Measurements from ENCODE around the gene C10orf90.

C10orf90 gene

GRCh38 chr10:126509182-126509581 lies 161.3 kb downstream of the C10orf90 start:
- TF ChIP-seq CTCF (IDR thresholded peaks at IDR 0.05; ENCODE audit: unreplicated experiment in 3 of 3) = no peak
- H3K9me3 Mint-ChIP-seq = peaks cover 3% of the 10 kb centered on the region
- peaks cover 8% of the 10 kb centered on the region for H3K4me1 Mint-ChIP-seq
- H3K27ac Mint-ChIP-seq = no peak overlapping the region
- H3K27me3 Mint-ChIP-seq (ENCODE audit: low read depth) = peaks cover 9% of the 10 kb centered on the region
- no peaks in the 10 kb centered on the region for H3K36me3 Mint-ChIP-seq (ENCODE audit: low read depth)
- H3K4me3 Mint-ChIP-seq = no peak overlapping the region

GRCh38 chr10:126508535-126509040 lies 161.9 kb downstream of the C10orf90 start:
- TF ChIP-seq CTCF (IDR thresholded peaks at IDR 0.05; ENCODE audit: unreplicated experiment in 3 of 3) = no peak
- peaks cover 13% of the 10 kb centered on the region for H3K27me3 Mint-ChIP-seq (ENCODE audit: low read depth)
- peaks cover 3% of the 10 kb centered on the region for H3K9me3 Mint-ChIP-seq
- H3K36me3 Mint-ChIP-seq (ENCODE audit: low read depth) = no peaks in the 10 kb centered on the region
- H3K4me1 Mint-ChIP-seq = peaks cover 4% of the 10 kb centered on the region
- no peak overlapping the region for H3K27ac Mint-ChIP-seq
- H3K4me3 Mint-ChIP-seq = no peak overlapping the region

GRCh38 chr10:126504761-126505112 lies 165.8 kb downstream of the C10orf90 start:
- H3K27ac Mint-ChIP-seq = no peak overlapping the region
- TF ChIP-seq CTCF (IDR thresholded peaks at IDR 0.05; ENCODE audit: unreplicated experiment in 3 of 3) = no peak
- no peak overlapping the region for H3K4me3 Mint-ChIP-seq
- H3K36me3 Mint-ChIP-seq (ENCODE audit: low read depth) = no peaks in the 10 kb centered on the region
- H3K9me3 Mint-ChIP-seq = peaks cover 3% of the 10 kb centered on the region
- H3K27me3 Mint-ChIP-seq (ENCODE audit: low read depth) = peaks cover 13% of the 10 kb centered on the region
- H3K4me1 Mint-ChIP-seq = no peaks in the 10 kb centered on the region

- H3K36me3 Mint-ChIP-seq (ENCODE audit: low read depth) = no peaks in the 10 kb centered on the region
- H3K4me1 Mint-ChIP-seq = no peaks in the 10 kb centered on the region
- no peak overlapping the region for H3K27ac Mint-ChIP-seq
- H3K9me3 Mint-ChIP-seq = peaks cover 3% of the 10 kb centered on the region
- peak; percentile 72 to 79 (median 72) for TF ChIP-seq CTCF (IDR thresholded peaks at IDR 0.05; ENCODE audit: unreplicated experiment in 3 of 3)
- no peak overlapping the region for H3K4me3 Mint-ChIP-seq
- H3K27me3 Mint-ChIP-seq (ENCODE audit: low read depth) = peaks cover 13% of the 10 kb centered on the region
Measured at GRCh38 chr10:126504063-126504760, 166.3 kb downstream of the C10orf90 start.

GRCh38 chr10:126503392-126504062 lies 167.0 kb downstream of the C10orf90 start:
- H3K4me3 Mint-ChIP-seq = no peak overlapping the region
- no peaks in the 10 kb centered on the region for H3K36me3 Mint-ChIP-seq (ENCODE audit: low read depth)
- peaks cover 15% of the 10 kb centered on the region for H3K27me3 Mint-ChIP-seq (ENCODE audit: low read depth)
- H3K9me3 Mint-ChIP-seq = no peaks in the 10 kb centered on the region
- no peak for TF ChIP-seq CTCF (IDR thresholded peaks at IDR 0.05; ENCODE audit: unreplicated experiment in 3 of 3)
- no peak overlapping the region for H3K27ac Mint-ChIP-seq
- no peaks in the 10 kb centered on the region for H3K4me1 Mint-ChIP-seq

Measured in nephron (organoid).